Activated CD4-positive, alpha-beta T cell treated with anti-CD3 and anti-CD28 coated beads, Interleukin-2, amount 10 ng/mL, durations not matched to agents 24 days and 14 days (primary cell): ENCODE measurements around the gene AHSP. TPM values are rescaled to one million over a fixed set of nuclear protein-coding genes. Genes with fewer than 3 reads are reported as not detected.
"Not testable (repeated sequence)": the region's sequence is repeated elsewhere in the genome, so short reads cannot be mapped to it uniquely, and the experiment has no call there.

ENCODE experiments used
- DNase-seq: peaks from one replicate; pipeline ENCODE4 v3.0.0; 2022
- H3K27ac Mint-ChIP-seq: one replicate; pipeline ENCODE4 v1.8.0; 2022; ENCODE audit warnings: mild to moderate bottlenecking, mixed read lengths
- H3K27me3 Mint-ChIP-seq: one replicate; pipeline ENCODE4 v1.8.0; 2022; ENCODE audit warnings: mixed read lengths
- H3K36me3 Mint-ChIP-seq: one replicate; pipeline ENCODE4 v1.8.0; 2022; ENCODE audit warnings: low read depth, mild to moderate bottlenecking, mixed read lengths
- H3K4me1 Mint-ChIP-seq: one replicate; pipeline ENCODE4 v1.8.0; 2021; ENCODE audit warnings: mixed read lengths
- H3K4me3 Mint-ChIP-seq: one replicate; pipeline ENCODE4 v1.8.0; 2022; ENCODE audit warnings: mild to moderate bottlenecking, moderate library complexity, mixed read lengths
- H3K9me3 Mint-ChIP-seq: one replicate; pipeline ENCODE4 v1.8.0; 2021; ENCODE audit warnings: mixed read lengths
- intact Hi-C: fragments of 100-400 bp; cut with micrococcal nuclease; formaldehyde crosslinking; loops from one replicate; pipeline ENCODE4 v1.15.1; 2023
- total RNA-seq: library from RNA; stranded (reverse); gene quantifications from 2 replicates; pipeline ENCODE4 v1.2.3, GENCODE V29; 2022

The AHSP gene
- total RNA-seq, 1 donor from 2014 or later, result not detected

DNA sequence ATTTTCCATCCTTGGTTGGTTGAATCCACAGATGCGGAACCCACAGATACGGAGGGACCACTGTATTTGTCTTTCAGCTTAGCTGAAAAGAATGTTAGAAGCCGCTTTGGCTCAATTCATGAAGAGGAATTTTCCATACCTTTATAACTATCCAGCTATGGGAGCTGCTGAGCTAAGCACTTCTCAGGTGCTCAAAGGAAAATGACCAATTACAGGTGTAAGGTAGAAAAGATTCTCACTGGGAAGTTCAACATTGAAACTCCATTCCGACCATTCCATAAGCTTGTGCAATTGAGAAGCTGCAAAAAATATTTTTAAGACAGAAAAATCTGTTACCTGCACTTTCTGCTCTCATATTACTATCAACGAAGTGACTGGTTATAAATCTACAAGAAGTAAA lies 2.7 kb downstream of the AHSP start:
- peaks cover 22% of the 10 kb centered on the region for H3K27me3 Mint-ChIP-seq
- intact Hi-C loops, result no loop called here
- peaks cover 2% of the 10 kb centered on the region for H3K4me1 Mint-ChIP-seq
- DNase-seq, result no peak
- no peak overlapping the region for H3K4me3 Mint-ChIP-seq
- no peaks in the 10 kb centered on the region for H3K36me3 Mint-ChIP-seq
- H3K27ac Mint-ChIP-seq, result no peak overlapping the region
- H3K9me3 Mint-ChIP-seq, result no peaks in the 10 kb centered on the region

DNA sequence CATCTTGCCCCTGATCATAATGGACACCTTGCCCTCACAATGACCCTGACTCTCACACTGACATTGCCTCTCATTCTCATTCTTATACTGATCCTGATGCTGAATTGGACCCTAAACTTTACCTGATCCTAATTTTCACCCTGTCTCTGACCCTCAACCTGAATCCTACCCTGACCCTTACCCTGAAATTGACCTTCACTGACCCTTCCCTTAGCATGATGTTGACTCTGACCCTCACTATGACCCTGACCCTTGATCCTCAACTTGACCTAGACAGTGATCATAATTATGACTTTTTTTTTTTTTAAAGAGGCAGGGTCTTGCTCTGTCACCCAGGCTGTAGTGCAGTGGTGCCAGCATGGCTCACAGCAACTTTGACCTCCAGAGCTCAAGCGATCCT lies 3.4 kb downstream of the AHSP start:
- Mint-ChIP-seq H3K4me3 (no peak overlapping the region), H3K9me3 (no peaks in the 10 kb centered on the region), H3K27me3 (peaks cover 27% of the 10 kb centered on the region), H3K36me3 (no peaks in the 10 kb centered on the region), H3K4me1 (peaks cover 2% of the 10 kb centered on the region), H3K27ac (no peak overlapping the region)
- no peak for DNase-seq
- intact Hi-C loops, result no loop called here

DNA sequence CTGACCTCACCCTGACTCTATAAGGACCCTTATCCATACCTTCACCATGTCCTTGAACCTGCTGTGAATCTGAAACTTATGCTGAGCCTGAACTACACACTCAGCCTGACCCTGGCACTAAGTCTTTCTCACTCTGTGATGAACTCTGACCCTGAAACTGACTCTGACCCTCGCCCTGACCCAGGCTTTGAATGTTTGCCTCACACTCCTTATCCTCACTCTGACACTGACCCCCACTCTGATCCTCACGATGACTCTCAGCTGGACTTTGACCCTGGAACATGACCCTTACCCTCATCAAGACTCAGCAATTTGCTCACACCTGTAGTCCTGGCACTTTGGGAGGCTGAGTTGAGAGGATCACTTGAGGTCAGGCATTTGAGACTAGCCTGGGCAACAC lies 4.4 kb downstream of the AHSP start:
- Mint-ChIP-seq H3K27ac (no peak overlapping the region), H3K27me3 (peaks cover 30% of the 10 kb centered on the region), H3K4me1 (peaks cover 2% of the 10 kb centered on the region), H3K36me3 (no peaks in the 10 kb centered on the region), H3K9me3 (no peaks in the 10 kb centered on the region), H3K4me3 (no peak overlapping the region)
- DNase-seq, result no peak
- intact Hi-C loops, result no loop called here

DNA sequence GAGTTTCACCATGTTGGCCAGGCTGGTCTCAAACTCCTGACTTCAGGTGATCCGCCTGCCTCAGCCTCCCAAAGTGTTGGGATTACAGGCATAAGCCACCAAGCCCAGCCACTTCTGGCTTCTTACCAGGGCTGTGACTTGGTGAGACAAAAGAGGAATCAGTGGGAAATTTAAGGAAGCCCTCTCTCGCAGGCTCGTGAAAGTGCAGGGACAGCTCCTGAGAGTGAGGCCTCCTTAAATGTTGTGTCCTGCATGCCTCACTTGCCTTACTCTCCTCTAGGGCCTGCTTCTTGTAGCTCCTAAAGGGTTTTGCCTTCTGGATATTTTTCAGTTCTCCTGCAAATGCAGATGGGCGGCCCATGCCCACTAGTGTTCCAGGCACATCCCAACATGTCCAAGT lies 5.2 kb downstream of the AHSP start:
- Mint-ChIP-seq H3K27me3 (peaks cover 33% of the 10 kb centered on the region), H3K4me3 (no peak overlapping the region), H3K27ac (no peak overlapping the region), H3K36me3 (no peaks in the 10 kb centered on the region), H3K4me1 (peaks cover 2% of the 10 kb centered on the region), H3K9me3 (no peaks in the 10 kb centered on the region)
- DNase-seq, result no peak
- intact Hi-C loops, result no loop called here

DNA sequence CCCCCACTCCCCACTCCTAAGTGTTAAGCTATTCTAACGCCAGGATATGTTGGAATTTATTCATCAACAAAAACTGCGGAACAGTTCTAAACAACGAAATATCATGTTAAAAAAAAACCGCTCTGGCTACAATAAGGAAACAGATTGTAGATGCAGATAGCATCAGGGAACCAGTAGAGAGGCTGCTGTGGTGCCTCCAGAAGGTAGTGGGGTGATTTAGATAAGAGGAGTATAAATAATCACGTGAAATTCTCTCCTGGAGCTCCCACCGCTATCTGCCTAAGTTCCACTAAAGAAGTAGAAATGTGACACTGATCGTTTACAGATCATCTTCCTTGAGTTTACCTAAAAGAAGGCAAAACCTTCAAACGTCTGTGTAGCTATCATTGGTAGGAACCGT lies 8.0 kb downstream of the AHSP start:
- H3K27me3 Mint-ChIP-seq, result peaks cover 22% of the 10 kb centered on the region
- H3K4me3 Mint-ChIP-seq, result no peak overlapping the region
- no peak for DNase-seq
- H3K27ac Mint-ChIP-seq, result no peak overlapping the region
- no peaks in the 10 kb centered on the region for H3K36me3 Mint-ChIP-seq
- intact Hi-C loops, result no loop called here
- no peaks in the 10 kb centered on the region for H3K4me1 Mint-ChIP-seq
- H3K9me3 Mint-ChIP-seq, result peaks cover 11% of the 10 kb centered on the region

DNA sequence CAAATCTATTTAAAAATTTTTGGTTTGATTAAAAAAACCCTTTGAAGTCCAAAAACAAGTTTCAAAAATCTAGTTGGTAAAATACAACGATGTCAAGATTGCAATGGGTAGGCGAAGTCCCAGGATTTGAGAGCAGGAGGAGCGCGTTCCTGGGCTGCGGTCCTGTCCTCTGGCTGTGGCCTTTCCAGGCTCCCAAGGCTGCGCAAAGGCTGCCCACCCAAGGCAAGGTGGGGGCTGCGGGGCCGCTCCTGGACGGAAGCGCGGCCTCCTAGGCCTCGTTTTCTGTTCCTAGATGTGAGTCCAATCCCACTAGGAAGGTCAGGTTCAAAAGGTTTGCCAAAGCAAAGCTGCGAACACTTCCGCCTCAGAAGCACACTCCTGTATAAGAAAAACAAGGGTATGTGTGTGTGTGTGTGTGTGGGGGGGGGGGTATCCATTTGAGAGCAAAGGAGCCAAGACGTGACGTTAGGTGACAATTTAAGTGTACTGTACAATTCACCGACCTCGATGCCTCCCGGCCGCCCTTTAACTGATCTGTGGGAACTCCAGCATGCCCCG lies 9.2 kb downstream of the AHSP start:
- Mint-ChIP-seq H3K4me1 (no peaks in the 10 kb centered on the region), H3K9me3 (peaks cover 11% of the 10 kb centered on the region), H3K36me3 (no peaks in the 10 kb centered on the region), H3K27ac (no peak overlapping the region), H3K4me3 (no peak overlapping the region), H3K27me3 (peaks cover 22% of the 10 kb centered on the region)
- intact Hi-C loops, result no loop called here
- no peak for DNase-seq

DNA sequence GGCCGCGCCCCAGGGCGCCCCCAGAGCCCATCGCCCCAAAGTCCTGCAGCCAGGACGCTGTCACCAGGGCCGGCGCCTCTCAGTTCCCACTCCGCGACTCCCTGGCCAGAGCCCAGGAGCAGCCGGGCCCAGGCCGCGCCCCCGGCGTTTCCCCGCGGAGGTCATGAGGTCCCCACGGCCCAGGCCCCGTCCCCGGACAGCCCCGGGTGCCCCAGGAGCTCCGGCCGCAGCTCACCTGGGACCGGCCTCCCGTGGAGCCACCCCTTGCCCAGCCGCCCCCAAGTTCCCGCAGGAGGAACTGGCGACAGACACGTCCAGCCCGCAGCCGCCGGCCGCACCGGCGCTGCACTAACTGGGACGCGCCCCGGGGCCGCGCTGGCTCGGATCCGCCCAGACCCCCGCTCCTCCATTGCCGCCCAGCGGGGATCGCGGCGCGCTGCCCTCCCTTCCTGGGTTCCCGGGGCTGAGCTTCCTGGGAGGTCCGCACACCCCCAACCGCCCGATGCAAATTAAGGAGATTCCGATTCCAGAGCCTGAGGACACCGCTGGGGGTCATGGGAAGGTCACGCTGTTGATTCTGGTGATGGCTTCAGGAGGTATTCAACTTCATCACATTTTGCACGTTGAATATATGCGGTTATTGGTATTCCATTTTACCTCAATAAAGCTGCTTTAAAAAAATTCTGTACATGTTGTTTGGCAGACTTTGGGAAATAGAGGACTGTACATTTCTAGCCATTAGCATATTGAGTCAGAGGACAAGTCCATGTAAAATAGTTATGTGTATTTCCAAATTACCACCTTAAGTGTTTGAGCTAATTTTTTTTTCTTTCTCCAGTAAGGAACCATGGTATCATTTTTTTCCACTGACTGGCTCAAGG lies 9.9 kb downstream of the AHSP start:
- intact Hi-C loops, result no loop called here
- no peak overlapping the region for H3K4me3 Mint-ChIP-seq

DNA sequence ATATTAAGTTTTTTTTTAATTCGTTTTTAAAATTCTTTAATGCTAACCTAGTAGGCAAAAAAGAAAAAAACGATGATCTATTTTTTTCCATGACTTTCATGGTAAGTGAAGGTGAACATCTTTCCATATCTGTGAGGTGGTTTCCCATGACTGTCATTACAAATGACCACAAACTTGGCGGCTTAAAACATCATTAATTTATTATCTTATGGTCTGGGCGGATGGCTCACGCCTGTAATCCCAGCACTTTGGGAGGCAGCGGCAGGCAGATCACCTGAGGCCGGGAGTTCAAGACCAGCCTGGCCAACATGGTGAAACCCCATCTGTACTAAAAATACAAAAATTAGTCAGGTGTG lies 10.5 kb downstream of the AHSP start:
- H3K27ac Mint-ChIP-seq, DNase-seq, H3K4me1 Mint-ChIP-seq, H3K4me3 Mint-ChIP-seq, intact Hi-C loops, H3K36me3 Mint-ChIP-seq: not testable (repeated sequence)
- H3K27me3 Mint-ChIP-seq, result peaks cover 25% of the 10 kb centered on the region
- H3K9me3 Mint-ChIP-seq, result peaks cover 17% of the 10 kb centered on the region

More for the DNA sequence above, 9.9 kb downstream of the AHSP start:
- H3K36me3 Mint-ChIP-seq, result no peaks in the 10 kb centered on the region
- no peak for DNase-seq
- peaks cover 25% of the 10 kb centered on the region for H3K27me3 Mint-ChIP-seq
- peaks cover 17% of the 10 kb centered on the region for H3K9me3 Mint-ChIP-seq
- H3K27ac Mint-ChIP-seq, result no peak overlapping the region
- no peaks in the 10 kb centered on the region for H3K4me1 Mint-ChIP-seq

DNA sequence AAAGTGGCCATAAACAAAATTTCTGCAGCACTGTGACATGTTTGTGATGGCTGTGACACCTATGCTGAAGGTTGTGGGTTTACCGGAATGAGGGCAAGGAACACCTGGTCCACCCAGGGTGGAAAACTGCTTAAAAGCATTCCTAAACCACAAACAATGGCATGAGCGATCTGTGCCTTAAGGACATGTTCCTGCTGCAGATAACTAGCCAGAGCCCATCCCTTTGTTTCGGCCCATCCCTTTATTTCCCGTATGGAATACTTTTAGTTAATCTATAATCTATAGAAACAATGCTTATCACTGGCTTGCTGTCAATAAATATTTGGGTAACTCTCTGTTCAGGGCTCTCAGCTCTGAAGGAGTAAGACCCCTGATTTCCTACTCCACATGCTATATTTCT lies 12.1 kb downstream of the AHSP start:
- intact Hi-C loops, DNase-seq, H3K36me3 Mint-ChIP-seq, H3K4me1 Mint-ChIP-seq, H3K4me3 Mint-ChIP-seq, H3K27ac Mint-ChIP-seq: not testable (repeated sequence)
- Mint-ChIP-seq H3K9me3 (peaks cover 17% of the 10 kb centered on the region), H3K27me3 (peaks cover 25% of the 10 kb centered on the region)

DNA sequence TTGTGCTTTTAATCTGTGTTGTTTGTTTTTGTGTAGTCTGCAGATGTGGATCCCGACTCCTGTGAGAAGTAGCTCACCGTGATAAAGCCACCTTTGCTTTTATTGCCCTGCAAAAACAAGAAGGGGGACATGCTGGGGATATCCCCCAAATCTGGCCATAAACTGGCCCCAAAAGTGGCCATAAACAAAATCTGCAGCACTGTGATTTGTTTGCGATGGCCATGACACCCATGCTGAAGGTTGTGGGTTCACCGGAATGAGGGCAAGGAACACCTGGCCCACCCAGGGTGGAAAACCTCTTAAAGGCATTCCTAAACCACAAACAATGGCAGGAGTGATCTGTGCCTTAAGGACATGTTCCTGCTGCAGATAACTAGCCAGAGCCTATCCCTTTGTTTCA lies 15.1 kb downstream of the AHSP start:
- DNase-seq, result no peak
- Mint-ChIP-seq H3K4me1 (no peaks in the 10 kb centered on the region), H3K9me3 (peaks cover 23% of the 10 kb centered on the region), H3K27me3 (peaks cover 15% of the 10 kb centered on the region), H3K4me3 (no peak overlapping the region), H3K27ac (no peak overlapping the region), H3K36me3 (no peaks in the 10 kb centered on the region)
- intact Hi-C loops, result no loop called here

DNA sequence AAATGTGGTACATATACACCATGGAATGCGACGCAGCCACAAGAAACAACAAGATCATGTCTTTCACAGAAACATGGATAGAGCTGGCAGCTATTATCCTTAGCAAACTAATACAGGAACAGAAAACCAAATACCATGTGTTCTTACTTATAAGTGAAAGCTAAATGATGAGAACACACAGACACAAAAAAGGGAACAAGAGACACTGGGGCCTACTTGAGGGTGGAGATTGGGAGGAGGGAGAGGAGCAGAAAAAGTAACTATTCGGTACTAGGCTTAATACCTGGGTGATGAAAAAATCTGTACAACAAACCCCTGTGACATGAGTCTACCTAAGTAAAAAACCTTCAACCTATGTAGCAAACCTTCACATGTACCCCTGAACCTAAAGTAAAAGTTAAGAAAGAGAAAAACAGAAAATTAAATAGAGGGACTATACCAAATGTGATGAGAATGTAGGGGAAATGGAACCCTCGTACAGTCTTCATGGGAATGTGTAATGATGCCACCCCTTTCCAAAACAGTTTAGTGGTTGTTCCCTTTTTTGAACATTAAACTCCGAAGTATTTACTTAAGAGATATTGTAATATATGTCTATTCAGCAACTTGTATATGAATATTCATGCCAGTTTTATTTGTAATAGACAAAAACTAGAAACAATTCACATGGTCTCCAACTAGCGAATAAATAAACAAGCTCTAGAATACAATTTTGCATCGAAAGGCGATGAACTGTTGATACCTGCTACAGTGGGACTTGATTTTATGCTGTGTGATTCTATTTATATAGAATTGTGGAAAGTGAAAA lies 33.9 kb downstream of the AHSP start:
- Mint-ChIP-seq H3K9me3 (peaks cover 6% of the 10 kb centered on the region), H3K4me3 (no peak overlapping the region), H3K27me3 (peaks cover 4% of the 10 kb centered on the region), H3K36me3 (no peaks in the 10 kb centered on the region), H3K4me1 (no peaks in the 10 kb centered on the region), H3K27ac (no peak overlapping the region)
- intact Hi-C loops, result no loop called here
- DNase-seq, result no peak

DNA sequence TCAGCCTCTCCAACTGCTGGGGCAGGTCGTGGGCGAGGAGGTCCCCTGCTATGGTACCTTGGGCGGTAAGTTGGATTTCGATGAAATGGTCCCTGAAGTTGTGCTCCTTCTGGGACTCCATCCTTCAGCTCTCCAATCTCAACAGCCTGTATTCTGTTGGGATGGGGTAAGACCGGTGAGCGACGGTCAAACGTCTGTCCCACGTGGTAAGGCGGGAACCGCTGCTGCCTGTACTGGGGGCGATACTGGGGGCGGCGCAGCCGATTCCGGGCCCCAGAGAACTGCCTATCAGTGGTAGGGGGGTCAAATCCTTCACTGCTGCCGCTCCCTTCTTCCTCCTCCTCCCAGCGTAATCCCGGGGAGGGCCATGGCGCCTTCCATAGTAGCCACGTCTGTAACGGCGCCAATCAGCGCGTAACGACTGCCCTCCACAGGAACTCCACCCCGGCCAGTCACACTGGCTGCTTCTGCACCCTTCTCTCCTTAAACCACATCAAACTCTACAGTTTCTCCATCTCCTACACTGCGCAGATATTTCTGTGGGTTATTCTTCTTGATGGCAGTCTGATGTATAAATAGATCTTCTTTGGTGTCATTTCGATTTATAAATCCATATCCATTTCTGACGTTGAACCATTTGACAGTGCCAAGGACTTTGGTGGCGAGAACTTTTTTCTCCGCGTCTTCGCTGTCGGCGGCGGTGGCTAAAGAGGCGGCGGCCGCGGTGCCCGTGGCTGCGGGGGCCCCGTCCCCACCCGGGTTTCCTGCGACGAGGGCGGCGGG lies 41.1 kb downstream of the AHSP start:
- H3K4me3 Mint-ChIP-seq, result no peak overlapping the region
- H3K27ac Mint-ChIP-seq, result no peak overlapping the region
- intact Hi-C loops, result no loop called here
- H3K9me3 Mint-ChIP-seq, result peaks cover 28% of the 10 kb centered on the region
- peaks cover 34% of the 10 kb centered on the region for H3K27me3 Mint-ChIP-seq
- H3K36me3 Mint-ChIP-seq, result peaks cover 2% of the 10 kb centered on the region
- H3K4me1 Mint-ChIP-seq, result peaks cover 2% of the 10 kb centered on the region
- no peak for DNase-seq

DNA sequence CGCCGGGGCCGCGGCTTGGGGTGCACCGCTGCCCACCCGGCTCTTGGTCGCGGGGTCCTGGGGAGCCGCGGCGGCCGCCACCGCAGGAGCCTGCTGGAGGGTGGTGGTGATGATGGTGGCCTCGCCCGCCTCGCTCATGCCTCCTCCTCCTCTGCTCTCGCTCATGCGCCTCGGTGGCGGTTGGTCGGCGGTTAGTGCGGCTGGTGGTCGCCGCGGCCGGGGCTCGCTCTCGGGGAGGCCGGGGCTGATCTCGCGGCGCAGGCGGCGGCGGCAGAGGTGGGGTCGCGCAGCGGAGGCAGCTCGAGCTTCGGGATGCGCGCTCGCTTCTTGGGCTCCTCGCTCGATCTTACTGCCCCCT lies 41.6 kb downstream of the AHSP start:
- Mint-ChIP-seq H3K4me3 (no peak overlapping the region), H3K9me3 (peaks cover 33% of the 10 kb centered on the region), H3K36me3 (peaks cover 2% of the 10 kb centered on the region), H3K27ac (no peak overlapping the region), H3K4me1 (peaks cover 2% of the 10 kb centered on the region), H3K27me3 (peaks cover 34% of the 10 kb centered on the region)
- intact Hi-C loops, result no loop called here
- DNase-seq, result no peak

DNA sequence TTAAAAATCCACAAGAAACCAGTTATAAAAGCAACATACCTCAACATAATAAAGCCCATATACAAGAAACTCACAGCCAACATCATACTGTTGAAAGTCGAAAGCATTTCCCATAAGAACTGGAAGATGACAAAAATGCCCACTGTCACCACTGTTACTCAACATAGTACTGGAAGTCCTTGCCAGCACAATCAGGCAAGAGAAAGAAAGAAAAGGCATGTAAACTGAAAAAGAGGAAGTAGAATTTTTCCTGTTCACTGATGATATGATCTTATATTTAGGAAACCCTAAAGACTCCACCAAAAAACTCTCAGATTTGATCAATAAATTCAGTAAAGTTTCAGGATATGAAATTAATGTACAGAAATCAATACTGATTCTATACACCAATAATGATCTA lies 45.1 kb downstream of the AHSP start:
- Mint-ChIP-seq H3K9me3 (peaks cover 41% of the 10 kb centered on the region), H3K4me3 (no peak overlapping the region), H3K27ac (no peak overlapping the region), H3K36me3 (peaks cover 2% of the 10 kb centered on the region), H3K4me1 (peaks cover 2% of the 10 kb centered on the region), H3K27me3 (peaks cover 30% of the 10 kb centered on the region)
- intact Hi-C loops, result no loop called here
- no peak for DNase-seq
